Keratinocyte (primary cell): Measurements from ENCODE around the gene ZNF423. TPM values are rescaled to one million over a fixed set of nuclear protein-coding genes. Genes with fewer than 3 reads are reported as not detected.

ENCODE experiments used
- DNase-seq: peaks from one replicate; pipeline ENCODE4 v3.0.0-alpha.2; 2011; ENCODE audit warnings: low read depth, missing footprints, low spot score
- FAIRE-seq: peaks from 2 replicates; lab custom pipeline; 2011; peaks lifted over from hg19 to GRCh38; lab: Jason Lieb, UNC
- H2AFZ ChIP-seq: 2 replicates; pipeline ENCODE4 v1.6.0; 2012; ENCODE audit warnings: low read length, control low read depth, inconsistent platforms; ENCODE audit not compliant: control insufficient read depth
- H3K27ac ChIP-seq: 2 replicates; pipeline ENCODE4 v1.5.1; 2011; ENCODE audit warnings: low read length; ENCODE audit not compliant: control insufficient read depth, insufficient read depth
- H3K27me3 ChIP-seq: 3 replicates; pipeline ENCODE4 v1.6.0; 2011; ENCODE audit warnings: low read length; ENCODE audit not compliant: control insufficient read depth, insufficient read depth; ENCODE audit errors: extremely low read depth
- H3K36me3 ChIP-seq, 2 experiments: 2 replicates in 1 of 2; 3 replicates in 1 of 2; pipeline ENCODE4 v1.5.1; 2011; ENCODE audit warnings: low read length in 2 of 2, mild to moderate bottlenecking in 1 of 2; ENCODE audit not compliant: control insufficient read depth in 2 of 2, insufficient read depth in 2 of 2; ENCODE audit errors: extremely low read depth in 1 of 2
- H3K4me1 ChIP-seq: 3 replicates; pipeline ENCODE4 v1.5.1; 2011; ENCODE audit warnings: low read length; ENCODE audit not compliant: control insufficient read depth, insufficient read depth; ENCODE audit errors: extremely low read depth
- H3K4me2 ChIP-seq: 3 replicates; pipeline ENCODE4 v1.6.0; 2011; ENCODE audit warnings: low read depth, low read length; ENCODE audit not compliant: control insufficient read depth, insufficient read depth; ENCODE audit errors: extremely low read depth
- H3K4me3 ChIP-seq, 3 experiments: fragments of 200-600 bp in 1 of 3; sonication (generic) in 1 of 3; 2 replicates in 2 of 3; 3 replicates in 1 of 3; pipeline ENCODE4 v1.5.1; 2011 to 2016; ENCODE audit warnings: low read length in 3 of 3, mild to moderate bottlenecking in 3 of 3, control low read depth in 2 of 3, inconsistent platforms in 1 of 3, low read depth in 1 of 3, mixed read lengths in 1 of 3, mixed run types in 1 of 3, moderate library complexity in 1 of 3; ENCODE audit not compliant: control insufficient read depth in 2 of 3, insufficient read depth in 2 of 3; ENCODE audit errors: extremely low read depth in 1 of 3
- H3K79me2 ChIP-seq: 2 replicates; pipeline ENCODE4 v1.6.0; 2012; ENCODE audit warnings: low read length; ENCODE audit not compliant: control insufficient read depth, insufficient read depth
- H3K9ac ChIP-seq: 3 replicates; pipeline ENCODE4 v1.6.0; 2011; ENCODE audit warnings: low read length; ENCODE audit not compliant: control insufficient read depth, insufficient read depth; ENCODE audit errors: extremely low read depth
- H3K9me1 ChIP-seq: 3 replicates; pipeline ENCODE4 v1.6.0; 2011; ENCODE audit warnings: low read length; ENCODE audit not compliant: control insufficient read depth, insufficient read depth; ENCODE audit errors: extremely low read depth
- H3K9me3 ChIP-seq: 2 replicates; pipeline ENCODE4 v1.5.1; 2012; ENCODE audit warnings: low read depth, low read length; ENCODE audit not compliant: control insufficient read depth
- H4K20me1 ChIP-seq: 3 replicates; pipeline ENCODE4 v1.6.0; 2011; ENCODE audit warnings: low read length; ENCODE audit not compliant: control insufficient read depth, insufficient read depth; ENCODE audit errors: extremely low read depth
- CTCF ChIP-seq, 3 experiments: IDR thresholded peaks in 1 of 3; conservative IDR thresholded peaks in 1 of 3; optimal IDR thresholded peaks in 1 of 3; 2 replicates in 2 of 3; 3 replicates in 1 of 3; pipeline versions ENCODE3 to v1.5.1; 2011; ENCODE audit warnings: low read length in 3 of 3, mild to moderate bottlenecking in 3 of 3, moderate library complexity in 2 of 3, control low read depth in 1 of 3, inconsistent platforms in 1 of 3; ENCODE audit not compliant: insufficient read depth in 2 of 3; ENCODE audit errors: extremely low read depth in 1 of 3
- EZH2 ChIP-seq: IDR thresholded peaks from one replicate; pipeline ENCODE4 v1.6.1; 2012; ENCODE audit warnings: inconsistent platforms, mild to moderate bottlenecking, low read length, moderate library complexity
- dilution Hi-C: fragments of 300-500 bp; cut with MboI; formaldehyde crosslinking; loops from one replicate; pipeline ENCODE4 v1.7.0; 2020; ENCODE audit warnings: low sequenced_read_pairs; ENCODE audit not compliant: extremely low pct_ligation_motif_present
- polyA plus RNA-seq, 5 experiments: library from polyadenylated mRNA; depleted of rRNA in 3 of 5; stranded (reverse) in 3 of 5; stranded (forward) in 1 of 5; unstranded in 1 of 5; fragments of >200 nt; gene quantifications; 1 replicate in 1 of 5; 2 replicates in 3 of 5; 3 replicates in 1 of 5; pipeline versions ENCODE4 v1.2.1 to v1.2.3, GENCODE V29; 2011 to 2012; ENCODE audit warnings: missing spikeins in 2 of 5, low read depth in 1 of 5, low replicate concordance in 1 of 5

Gene ZNF423
- polyA plus RNA-seq, 1 donor (not counting 4 experiments of a cell fraction or from before 2014, with no cell fraction given), result 0.05 TPM

GRCh38 chr16:49645263-49645662 lies 210.6 kb downstream of the ZNF423 start:
- no peaks in the 10 kb centered on the region for H3K4me1 ChIP-seq
- H3K9ac ChIP-seq, result no peak overlapping the region
- H3K27ac ChIP-seq, result no peak overlapping the region
- peaks cover 3% of the 10 kb centered on the region for H3K27me3 ChIP-seq
- no peak overlapping the region for H2AFZ ChIP-seq
- no peaks in the 10 kb centered on the region for H3K36me3 ChIP-seq
- TF ChIP-seq EZH2, result no peak
- no peak for TF ChIP-seq CTCF (optimal IDR thresholded peaks at IDR 0.05 in 1 of 3, IDR thresholded peaks at IDR 0.05 in 1 of 3, conservative IDR thresholded peaks at IDR 0.05 in 1 of 3; ENCODE audit: extremely low read depth in 1 of 3, insufficient read depth in 2 of 3, low read length in 3 of 3)
- DNase-seq, result no peak
- dilution Hi-C loops, result no loop called here
- H3K9me3 ChIP-seq, result peaks cover 5% of the 10 kb centered on the region
- no peak overlapping the region for H3K4me2 ChIP-seq
- H3K79me2 ChIP-seq, result no peaks in the 10 kb centered on the region
- H3K9me1 ChIP-seq, result no peaks in the 10 kb centered on the region
- H3K4me3 ChIP-seq, result no peak overlapping the region
- FAIRE-seq, result no peak
- no peaks in the 10 kb centered on the region for H4K20me1 ChIP-seq

- Histone ChIP-seq H3K4me3 (no peak overlapping the region), H2AFZ (no peak overlapping the region), H3K9me1 (no peaks in the 10 kb centered on the region), H3K4me2 (no peak overlapping the region), H4K20me1 (no peaks in the 10 kb centered on the region), H3K9ac (no peak overlapping the region), H3K27ac (no peak overlapping the region), H3K36me3 (no peaks in the 10 kb centered on the region), H3K79me2 (no peaks in the 10 kb centered on the region), H3K9me3 (peaks cover 5% of the 10 kb centered on the region), H3K4me1 (no peaks in the 10 kb centered on the region), H3K27me3 (peaks cover 3% of the 10 kb centered on the region)
- DNase-seq (no peak), FAIRE-seq (no peak)
- dilution Hi-C loops, result no loop called here
- no peak for TF ChIP-seq EZH2
- TF ChIP-seq CTCF (optimal IDR thresholded peaks at IDR 0.05 in 1 of 3, IDR thresholded peaks at IDR 0.05 in 1 of 3, conservative IDR thresholded peaks at IDR 0.05 in 1 of 3; ENCODE audit: extremely low read depth in 1 of 3, insufficient read depth in 2 of 3, low read length in 3 of 3), result no peak
These were observed 211.8 kb downstream of the ZNF423 start for GRCh38 chr16:49644145-49644463.
